ENCODE results near the gene SLC20A1.

The SLC20A1 gene

DNA sequence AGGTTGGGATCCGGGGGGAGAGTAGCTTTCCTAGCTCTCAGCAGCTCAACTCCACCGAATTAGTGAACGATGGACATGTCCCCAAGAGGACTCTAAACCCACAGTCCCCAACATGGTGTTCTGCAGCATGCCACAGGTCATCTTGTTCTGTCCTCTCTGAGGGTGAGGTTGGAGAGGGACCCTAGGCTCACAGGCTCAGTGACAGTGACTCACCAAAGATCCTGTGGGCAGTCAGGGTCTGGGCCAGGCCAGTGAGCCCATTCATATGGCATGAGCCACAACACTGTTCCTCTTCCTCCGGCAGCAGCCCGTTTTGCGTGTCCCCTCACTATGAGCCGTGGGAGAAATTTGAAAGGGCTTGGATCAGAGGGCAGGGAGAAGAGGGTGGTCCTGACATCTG is 2.8 kb upstream of the SLC20A1 start:
- Histone ChIP-seq H3K4me2 (ENCODE audit: insufficient read depth, low read length, poor library complexity, severe bottlenecking) (no peak overlapping the region), H2BK12ac (ENCODE audit: low read length) (no peak overlapping the region), H3K4me3 (ENCODE audit: low read length in 2 of 2) (no peak overlapping the region), H2BK15ac (ENCODE audit: low read length) (no peak overlapping the region), H4K91ac (ENCODE audit: low read depth, low read length, poor library complexity) (no peak overlapping the region), H3K27ac (replicated peaks; ENCODE audit: low read length) (no peak overlapping the region), H3K9me3 (replicated peaks in 1 of 2; ENCODE audit: control insufficient read depth in 2 of 2, insufficient read depth in 1 of 2, low read depth in 1 of 2, low read length in 2 of 2) (no peaks in the 10 kb centered on the region), H3K4me1 (ENCODE audit: control insufficient read depth in 2 of 2, insufficient read depth in 1 of 2, low read depth in 1 of 2, low read length in 2 of 2) (peaks cover 10 to 18% of the 10 kb centered on the region in 2 donors), H3K4ac (ENCODE audit: low read length) (no peak overlapping the region), H3K14ac (ENCODE audit: low read length) (no peak overlapping the region), H3K36me3 (replicated peaks in 1 of 2; ENCODE audit: control insufficient read depth in 2 of 2, insufficient read depth in 2 of 2, low read length in 2 of 2) (peaks cover 4 to 13% of the 10 kb centered on the region in 2 donors), H2BK120ac (ENCODE audit: low read depth, low read length) (no peak overlapping the region), H3K9ac (ENCODE audit: low read depth, low read length, poor library complexity) (no peak overlapping the region), H4K8ac (ENCODE audit: low read depth, low read length) (no peak overlapping the region), H2AK5ac (ENCODE audit: low read depth, low read length) (no peak overlapping the region), H3K79me1 (ENCODE audit: low read depth, low read length) (peaks cover 2% of the 10 kb centered on the region), H3K27me3 (ENCODE audit: control insufficient read depth in 3 of 3, insufficient read depth in 3 of 3, low read depth in 1 of 3, low read length in 3 of 3) (peaks cover 0 to 14% (median 0%) of the 10 kb centered on the region in 3 experiments), H3K23ac (ENCODE audit: low read depth, low read length, poor library complexity) (no peak overlapping the region), H2BK5ac (ENCODE audit: low read length) (no peak overlapping the region), H3K18ac (ENCODE audit: low read length) (no peak overlapping the region), H2AFZ (ENCODE audit: low read length) (no peak overlapping the region)
- no CpG with 5 or more reads among the region's 7 CpGs for WGBS, 2 donors (ENCODE audit: extremely low coverage in 2 of 2, insufficient read length in 2 of 2, insufficient replicate concordance in 1 of 2)
- no peak for DNase-seq (ENCODE audit: low spot score)

DNA sequence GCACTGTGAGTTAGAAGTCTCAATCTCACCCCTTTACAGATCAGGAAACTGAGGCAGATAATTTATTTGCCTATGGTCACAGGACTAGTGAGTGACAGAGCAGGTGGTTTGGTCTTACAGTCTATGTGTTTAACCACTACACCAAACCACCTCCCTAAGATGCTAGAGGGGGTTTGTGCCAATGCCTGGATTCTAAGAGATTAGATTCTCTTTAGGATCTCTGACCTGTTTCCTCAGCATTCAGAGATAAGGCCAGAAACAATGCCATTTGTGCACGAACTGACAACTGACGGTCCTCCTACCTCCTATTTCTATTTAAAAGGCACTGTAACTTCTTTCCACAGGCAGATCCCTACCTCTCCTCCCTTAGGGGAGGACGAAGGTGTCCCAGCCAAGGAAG is 2.3 kb upstream of the SLC20A1 start:
- no peak overlapping the region for H4K91ac ChIP-seq (ENCODE audit: low read depth, low read length, poor library complexity)
- H2BK5ac ChIP-seq (ENCODE audit: low read length) = no peak overlapping the region
- DNase-seq (ENCODE audit: low spot score) = no peak
- no peak overlapping the region for H3K4me2 ChIP-seq (ENCODE audit: insufficient read depth, low read length, poor library complexity, severe bottlenecking)
- peaks cover 0 to 14% (median 0%) of the 10 kb centered on the region in 3 experiments for H3K27me3 ChIP-seq (ENCODE audit: control insufficient read depth in 3 of 3, insufficient read depth in 3 of 3, low read depth in 1 of 3, low read length in 3 of 3)
- H2BK120ac ChIP-seq (ENCODE audit: low read depth, low read length) = no peak overlapping the region
- no peak overlapping the region for H2BK12ac ChIP-seq (ENCODE audit: low read length)
- no peak overlapping the region for H4K8ac ChIP-seq (ENCODE audit: low read depth, low read length)
- WGBS, 2 donors (ENCODE audit: extremely low coverage in 2 of 2, insufficient read length in 2 of 2, insufficient replicate concordance in 1 of 2) = no CpG with 5 or more reads among the region's 3 CpGs
- H3K79me1 ChIP-seq (ENCODE audit: low read depth, low read length) = peaks cover 2% of the 10 kb centered on the region
- H3K9ac ChIP-seq (ENCODE audit: low read depth, low read length, poor library complexity) = no peak overlapping the region
- no peak overlapping the region for H2AK5ac ChIP-seq (ENCODE audit: low read depth, low read length)
- no peak overlapping the region for H2AFZ ChIP-seq (ENCODE audit: low read length)
- H3K4me1 ChIP-seq (ENCODE audit: control insufficient read depth in 2 of 2, insufficient read depth in 1 of 2, low read depth in 1 of 2, low read length in 2 of 2) = peaks cover 10 to 18% of the 10 kb centered on the region in 2 donors
- H3K9me3 ChIP-seq (replicated peaks in 1 of 2; ENCODE audit: control insufficient read depth in 2 of 2, insufficient read depth in 1 of 2, low read depth in 1 of 2, low read length in 2 of 2) = no peaks in the 10 kb centered on the region
- H3K18ac ChIP-seq (ENCODE audit: low read length) = no peak overlapping the region
- peaks cover 4 to 18% of the 10 kb centered on the region in 2 donors for H3K36me3 ChIP-seq (replicated peaks in 1 of 2; ENCODE audit: control insufficient read depth in 2 of 2, insufficient read depth in 2 of 2, low read length in 2 of 2)
- no peak overlapping the region for H3K27ac ChIP-seq (replicated peaks; ENCODE audit: low read length)
- no peak overlapping the region for H3K23ac ChIP-seq (ENCODE audit: low read depth, low read length, poor library complexity)
- H3K4ac ChIP-seq (ENCODE audit: low read length) = no peak overlapping the region
- H3K4me3 ChIP-seq (ENCODE audit: low read length in 2 of 2) = no peak overlapping the region
- H3K14ac ChIP-seq (ENCODE audit: low read length) = no peak overlapping the region
- H2BK15ac ChIP-seq (ENCODE audit: low read length) = no peak overlapping the region

DNA sequence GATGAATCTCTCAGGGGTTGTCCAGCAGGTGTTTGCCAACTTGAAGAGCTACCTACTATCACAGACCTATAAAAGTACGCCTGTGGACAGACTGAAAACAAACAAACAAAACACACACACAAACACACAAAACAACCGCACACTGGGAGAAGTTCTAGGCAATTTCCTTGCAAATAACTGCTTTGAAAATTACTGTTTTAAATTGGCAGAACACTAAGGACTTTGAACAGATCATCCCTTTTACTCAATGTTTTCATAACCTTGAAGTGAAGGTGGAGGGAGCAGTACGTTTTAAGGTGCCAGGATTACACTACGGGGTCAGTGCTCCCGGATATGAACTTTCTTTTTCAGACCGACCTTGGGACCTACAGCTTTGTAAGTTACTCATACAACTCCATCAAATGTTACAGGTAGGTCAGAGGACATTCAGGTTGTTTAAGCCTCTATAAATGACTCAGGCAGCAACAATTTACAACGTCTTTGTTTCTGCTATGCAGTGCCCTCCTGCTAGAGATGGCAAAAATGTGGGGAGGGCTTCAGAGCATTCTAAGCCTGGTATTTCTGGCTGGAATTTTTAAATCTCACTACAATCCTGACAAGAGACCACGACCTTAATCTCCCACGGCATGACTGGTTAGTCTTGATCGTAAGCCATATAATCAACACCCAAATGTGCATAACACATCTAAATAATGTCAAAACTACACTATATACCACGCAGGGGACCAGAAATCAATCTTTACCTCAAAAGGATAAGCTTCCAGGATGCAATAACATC is 1.4 kb upstream of the SLC20A1 start:
- Histone ChIP-seq H2BK120ac (ENCODE audit: low read depth, low read length) (no peak overlapping the region), H3K4ac (ENCODE audit: low read length) (no peak overlapping the region), H3K27ac (replicated peaks; ENCODE audit: low read length) (no peak overlapping the region), H3K23ac (ENCODE audit: low read depth, low read length, poor library complexity) (no peak overlapping the region), H2AK5ac (ENCODE audit: low read depth, low read length) (no peak overlapping the region), H3K4me2 (ENCODE audit: insufficient read depth, low read length, poor library complexity, severe bottlenecking) (peak overlapping the region; percentile 82), H2AFZ (ENCODE audit: low read length) (peak overlapping the region; percentile 89), H3K14ac (ENCODE audit: low read length) (no peak overlapping the region), H2BK5ac (ENCODE audit: low read length) (no peak overlapping the region), H3K79me1 (ENCODE audit: low read depth, low read length) (peaks cover 2% of the 10 kb centered on the region), H4K8ac (ENCODE audit: low read depth, low read length) (no peak overlapping the region), H3K36me3 (replicated peaks in 1 of 2; ENCODE audit: control insufficient read depth in 2 of 2, insufficient read depth in 2 of 2, low read length in 2 of 2) (peaks cover 6 to 26% of the 10 kb centered on the region in 2 donors), H4K91ac (ENCODE audit: low read depth, low read length, poor library complexity) (no peak overlapping the region), H3K18ac (ENCODE audit: low read length) (no peak overlapping the region), H3K4me3 (ENCODE audit: low read length in 2 of 2) (peak overlapping the region in 1 of 2 donors; percentile 60), H3K4me1 (ENCODE audit: control insufficient read depth in 2 of 2, insufficient read depth in 1 of 2, low read depth in 1 of 2, low read length in 2 of 2) (peaks cover 10 to 18% of the 10 kb centered on the region in 2 donors), H2BK12ac (ENCODE audit: low read length) (no peak overlapping the region), H3K27me3 (ENCODE audit: control insufficient read depth in 3 of 3, insufficient read depth in 3 of 3, low read depth in 1 of 3, low read length in 3 of 3) (peaks cover 0 to 14% (median 0%) of the 10 kb centered on the region in 3 experiments), H3K9ac (ENCODE audit: low read depth, low read length, poor library complexity) (no peak overlapping the region), H2BK15ac (ENCODE audit: low read length) (no peak overlapping the region), H3K9me3 (replicated peaks in 1 of 2; ENCODE audit: control insufficient read depth in 2 of 2, insufficient read depth in 1 of 2, low read depth in 1 of 2, low read length in 2 of 2) (no peaks in the 10 kb centered on the region)
- no peak for DNase-seq (ENCODE audit: low spot score)
- no CpG with 5 or more reads among the region's 11 CpGs for WGBS, 2 donors (ENCODE audit: extremely low coverage in 2 of 2, insufficient read length in 2 of 2, insufficient replicate concordance in 1 of 2)

DNA sequence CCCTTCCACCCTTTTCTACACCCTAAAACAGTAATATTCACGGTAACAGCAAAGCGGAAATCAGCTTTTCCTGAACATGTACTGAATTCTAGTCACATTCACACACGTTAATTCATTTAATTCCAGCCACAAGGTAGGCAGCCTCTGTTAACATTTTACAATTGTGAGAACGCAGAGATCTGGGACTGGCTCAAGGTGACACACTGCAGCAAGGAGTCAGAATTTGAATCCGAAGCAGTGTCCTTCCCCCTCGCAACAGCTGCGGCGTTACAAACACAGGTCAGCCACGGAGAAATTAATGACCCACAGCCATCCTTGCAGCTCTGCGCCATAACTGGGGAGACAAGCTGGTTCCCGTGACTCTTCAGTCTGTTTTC is 818 bp upstream of the SLC20A1 start:
- Histone ChIP-seq H3K79me1 (ENCODE audit: low read depth, low read length) (peaks cover 2% of the 10 kb centered on the region), H3K4me2 (ENCODE audit: insufficient read depth, low read length, poor library complexity, severe bottlenecking) (peak overlapping the region; percentile 82), H2AK5ac (ENCODE audit: low read depth, low read length) (no peak overlapping the region), H3K23ac (ENCODE audit: low read depth, low read length, poor library complexity) (no peak overlapping the region), H3K4ac (ENCODE audit: low read length) (no peak overlapping the region), H3K4me3 (ENCODE audit: low read length in 2 of 2) (peak overlapping the region; percentile 60 to 86), H3K27ac (replicated peaks; ENCODE audit: low read length) (no peak overlapping the region), H4K91ac (ENCODE audit: low read depth, low read length, poor library complexity) (no peak overlapping the region), H2AFZ (ENCODE audit: low read length) (peak overlapping the region; percentile 89), H3K14ac (ENCODE audit: low read length) (no peak overlapping the region), H2BK120ac (ENCODE audit: low read depth, low read length) (no peak overlapping the region), H3K36me3 (replicated peaks in 1 of 2; ENCODE audit: control insufficient read depth in 2 of 2, insufficient read depth in 2 of 2, low read length in 2 of 2) (peaks cover 7 to 32% of the 10 kb centered on the region in 2 donors), H3K27me3 (ENCODE audit: control insufficient read depth in 3 of 3, insufficient read depth in 3 of 3, low read depth in 1 of 3, low read length in 3 of 3) (peaks cover 0 to 14% (median 0%) of the 10 kb centered on the region in 3 experiments), H3K4me1 (ENCODE audit: control insufficient read depth in 2 of 2, insufficient read depth in 1 of 2, low read depth in 1 of 2, low read length in 2 of 2) (peaks cover 10 to 18% of the 10 kb centered on the region in 2 donors), H3K9ac (ENCODE audit: low read depth, low read length, poor library complexity) (peak overlapping the region; percentile 64), H2BK12ac (ENCODE audit: low read length) (no peak overlapping the region), H4K8ac (ENCODE audit: low read depth, low read length) (no peak overlapping the region), H2BK5ac (ENCODE audit: low read length) (no peak overlapping the region), H3K18ac (ENCODE audit: low read length) (peak overlapping the region; percentile 68), H2BK15ac (ENCODE audit: low read length) (no peak overlapping the region), H3K9me3 (replicated peaks in 1 of 2; ENCODE audit: control insufficient read depth in 2 of 2, insufficient read depth in 1 of 2, low read depth in 1 of 2, low read length in 2 of 2) (no peaks in the 10 kb centered on the region)
- no peak for DNase-seq (ENCODE audit: low spot score)
- no CpG with 5 or more reads among the region's 11 CpGs for WGBS, 2 donors (ENCODE audit: extremely low coverage in 2 of 2, insufficient read length in 2 of 2, insufficient replicate concordance in 1 of 2)

Data from neuronal stem cell (in vitro differentiated cells).